Keratinocyte (primary cell): Measurements from ENCODE around the gene XRRA1. TPM values are rescaled to one million over a fixed set of nuclear protein-coding genes. Genes with fewer than 3 reads are reported as not detected.

Source experiments
- DNase-seq: peaks from one replicate; pipeline ENCODE4 v3.0.0-alpha.2; 2011; ENCODE audit warnings: low read depth, missing footprints, low spot score
- FAIRE-seq: peaks from 2 replicates; lab custom pipeline; 2011; peaks lifted over from hg19 to GRCh38; lab: Jason Lieb, UNC
- H2AFZ ChIP-seq: 2 replicates; pipeline ENCODE4 v1.6.0; 2012; ENCODE audit warnings: low read length, control low read depth, inconsistent platforms; ENCODE audit not compliant: control insufficient read depth
- H3K27ac ChIP-seq: 2 replicates; pipeline ENCODE4 v1.5.1; 2011; ENCODE audit warnings: low read length; ENCODE audit not compliant: control insufficient read depth, insufficient read depth
- H3K27me3 ChIP-seq: 3 replicates; pipeline ENCODE4 v1.6.0; 2011; ENCODE audit warnings: low read length; ENCODE audit not compliant: control insufficient read depth, insufficient read depth; ENCODE audit errors: extremely low read depth
- H3K36me3 ChIP-seq, 2 experiments: 2 replicates in 1 of 2; 3 replicates in 1 of 2; pipeline ENCODE4 v1.5.1; 2011; ENCODE audit warnings: low read length in 2 of 2, mild to moderate bottlenecking in 1 of 2; ENCODE audit not compliant: control insufficient read depth in 2 of 2, insufficient read depth in 2 of 2; ENCODE audit errors: extremely low read depth in 1 of 2
- H3K4me1 ChIP-seq: 3 replicates; pipeline ENCODE4 v1.5.1; 2011; ENCODE audit warnings: low read length; ENCODE audit not compliant: control insufficient read depth, insufficient read depth; ENCODE audit errors: extremely low read depth
- H3K4me2 ChIP-seq: 3 replicates; pipeline ENCODE4 v1.6.0; 2011; ENCODE audit warnings: low read depth, low read length; ENCODE audit not compliant: control insufficient read depth, insufficient read depth; ENCODE audit errors: extremely low read depth
- H3K4me3 ChIP-seq, 3 experiments: fragments of 200-600 bp in 1 of 3; sonication (generic) in 1 of 3; 2 replicates in 2 of 3; 3 replicates in 1 of 3; pipeline ENCODE4 v1.5.1; 2011 to 2016; ENCODE audit warnings: low read length in 3 of 3, mild to moderate bottlenecking in 3 of 3, control low read depth in 2 of 3, inconsistent platforms in 1 of 3, low read depth in 1 of 3, mixed read lengths in 1 of 3, mixed run types in 1 of 3, moderate library complexity in 1 of 3; ENCODE audit not compliant: control insufficient read depth in 2 of 3, insufficient read depth in 2 of 3; ENCODE audit errors: extremely low read depth in 1 of 3
- H3K79me2 ChIP-seq: 2 replicates; pipeline ENCODE4 v1.6.0; 2012; ENCODE audit warnings: low read length; ENCODE audit not compliant: control insufficient read depth, insufficient read depth
- H3K9ac ChIP-seq: 3 replicates; pipeline ENCODE4 v1.6.0; 2011; ENCODE audit warnings: low read length; ENCODE audit not compliant: control insufficient read depth, insufficient read depth; ENCODE audit errors: extremely low read depth
- H3K9me1 ChIP-seq: 3 replicates; pipeline ENCODE4 v1.6.0; 2011; ENCODE audit warnings: low read length; ENCODE audit not compliant: control insufficient read depth, insufficient read depth; ENCODE audit errors: extremely low read depth
- H3K9me3 ChIP-seq: 2 replicates; pipeline ENCODE4 v1.5.1; 2012; ENCODE audit warnings: low read depth, low read length; ENCODE audit not compliant: control insufficient read depth
- H4K20me1 ChIP-seq: 3 replicates; pipeline ENCODE4 v1.6.0; 2011; ENCODE audit warnings: low read length; ENCODE audit not compliant: control insufficient read depth, insufficient read depth; ENCODE audit errors: extremely low read depth
- CTCF ChIP-seq, 3 experiments: IDR thresholded peaks in 1 of 3; conservative IDR thresholded peaks in 1 of 3; optimal IDR thresholded peaks in 1 of 3; 2 replicates in 2 of 3; 3 replicates in 1 of 3; pipeline versions ENCODE3 to v1.5.1; 2011; ENCODE audit warnings: low read length in 3 of 3, mild to moderate bottlenecking in 3 of 3, moderate library complexity in 2 of 3, control low read depth in 1 of 3, inconsistent platforms in 1 of 3; ENCODE audit not compliant: insufficient read depth in 2 of 3; ENCODE audit errors: extremely low read depth in 1 of 3
- EZH2 ChIP-seq: IDR thresholded peaks from one replicate; pipeline ENCODE4 v1.6.1; 2012; ENCODE audit warnings: inconsistent platforms, mild to moderate bottlenecking, low read length, moderate library complexity
- dilution Hi-C: fragments of 300-500 bp; cut with MboI; formaldehyde crosslinking; loops from one replicate; pipeline ENCODE4 v1.7.0; 2020; ENCODE audit warnings: low sequenced_read_pairs; ENCODE audit not compliant: extremely low pct_ligation_motif_present
- polyA plus RNA-seq, 5 experiments: library from polyadenylated mRNA; depleted of rRNA in 3 of 5; stranded (reverse) in 3 of 5; stranded (forward) in 1 of 5; unstranded in 1 of 5; fragments of >200 nt; gene quantifications; 1 replicate in 1 of 5; 2 replicates in 3 of 5; 3 replicates in 1 of 5; pipeline versions ENCODE4 v1.2.1 to v1.2.3, GENCODE V29; 2011 to 2012; ENCODE audit warnings: missing spikeins in 2 of 5, low read depth in 1 of 5, low replicate concordance in 1 of 5

The XRRA1 gene
- polyA plus RNA-seq, 1 donor (not counting 4 experiments of a cell fraction or from before 2014, with no cell fraction given) = 9.1 TPM

- no peak overlapping the region for H2AFZ ChIP-seq
- H3K36me3 ChIP-seq = peaks cover 32 to 33% of the 10 kb centered on the region in 2 experiments
- FAIRE-seq (no peak), DNase-seq (no peak)
- no peak overlapping the region for H3K4me3 ChIP-seq
- H3K27ac ChIP-seq = no peak overlapping the region
- no peak overlapping the region for H3K4me2 ChIP-seq
- no peak overlapping the region for H3K9ac ChIP-seq
- H3K27me3 ChIP-seq = no peaks in the 10 kb centered on the region
- no peaks in the 10 kb centered on the region for H3K4me1 ChIP-seq
- H3K79me2 ChIP-seq = no peaks in the 10 kb centered on the region
- H3K9me3 ChIP-seq = no peaks in the 10 kb centered on the region
- dilution Hi-C loops = no loop called here
- no peak for TF ChIP-seq CTCF (optimal IDR thresholded peaks at IDR 0.05 in 1 of 3, IDR thresholded peaks at IDR 0.05 in 1 of 3, conservative IDR thresholded peaks at IDR 0.05 in 1 of 3; ENCODE audit: extremely low read depth in 1 of 3, insufficient read depth in 2 of 3, low read length in 3 of 3)
- no peak for TF ChIP-seq EZH2
- H3K9me1 ChIP-seq = no peaks in the 10 kb centered on the region
- no peaks in the 10 kb centered on the region for H4K20me1 ChIP-seq
These were observed 108.9 kb downstream of the XRRA1 start for GRCh38 chr11:74839971-74840370.

GRCh38 chr11:74839446-74839845, 109.4 kb downstream of the XRRA1 start:
- dilution Hi-C loops = no loop called here
- peaks cover 35 to 36% of the 10 kb centered on the region in 2 experiments for H3K36me3 ChIP-seq

More at GRCh38 chr11:74839446-74839845, 109.4 kb downstream of the XRRA1 start:
- Histone ChIP-seq H3K27ac (no peak overlapping the region), H3K4me1 (no peaks in the 10 kb centered on the region), H4K20me1 (no peaks in the 10 kb centered on the region), H3K79me2 (no peaks in the 10 kb centered on the region), H3K4me2 (no peak overlapping the region), H3K9me3 (no peaks in the 10 kb centered on the region), H3K9me1 (no peaks in the 10 kb centered on the region), H3K4me3 (no peak overlapping the region), H2AFZ (no peak overlapping the region), H3K27me3 (no peaks in the 10 kb centered on the region), H3K9ac (no peak overlapping the region)
- DNase-seq = no peak
- TF ChIP-seq EZH2 = no peak
- TF ChIP-seq CTCF (optimal IDR thresholded peaks at IDR 0.05 in 1 of 3, IDR thresholded peaks at IDR 0.05 in 1 of 3, conservative IDR thresholded peaks at IDR 0.05 in 1 of 3; ENCODE audit: extremely low read depth in 1 of 3, insufficient read depth in 2 of 3, low read length in 3 of 3) = no peak
- no peak for FAIRE-seq
